Left ventricle myocardium superior (tissue), 1 donor: ENCODE measurements around the gene NDUFS8. TPM values are rescaled to one million over a fixed set of nuclear protein-coding genes. Genes with fewer than 3 reads are reported as not detected.

Experiments used
- ATAC-seq: fragments of 200-7000 bp; cut with Tn5 transposase; one replicate; pipeline ENCODE4 v1.9.1; 2020; ENCODE audit warnings: mild to moderate bottlenecking, moderate library complexity
- DNase-seq: peaks from one replicate; pipeline ENCODE4 v3.0.0-alpha.2; 2020
- intact Hi-C: fragments of 100-400 bp; cut with micrococcal nuclease; formaldehyde crosslinking; loops from one replicate; pipeline ENCODE4 v1.11.0; 2022
- total RNA-seq: library from RNA; stranded (reverse); fragmentation: NEBNext Ultra II Directional; extraction: Animal tissue kit (Norgen Biotek cat#: 25700); gene quantifications from one replicate; pipeline ENCODE4 v1.2.1, GENCODE V29; 2021
- donor health status: DM: no; HTN: yes; CAD: no; lungs with severe emphysema.

Gene NDUFS8
- total RNA-seq, 1 donor from 2014 or later, result 514 TPM

GRCh38 chr11:68032003-68032402, 1.5 kb downstream of the NDUFS8 start:
- ATAC-seq (no peak), DNase-seq (no peak)
- intact Hi-C loops, result no loop called here

DNA sequence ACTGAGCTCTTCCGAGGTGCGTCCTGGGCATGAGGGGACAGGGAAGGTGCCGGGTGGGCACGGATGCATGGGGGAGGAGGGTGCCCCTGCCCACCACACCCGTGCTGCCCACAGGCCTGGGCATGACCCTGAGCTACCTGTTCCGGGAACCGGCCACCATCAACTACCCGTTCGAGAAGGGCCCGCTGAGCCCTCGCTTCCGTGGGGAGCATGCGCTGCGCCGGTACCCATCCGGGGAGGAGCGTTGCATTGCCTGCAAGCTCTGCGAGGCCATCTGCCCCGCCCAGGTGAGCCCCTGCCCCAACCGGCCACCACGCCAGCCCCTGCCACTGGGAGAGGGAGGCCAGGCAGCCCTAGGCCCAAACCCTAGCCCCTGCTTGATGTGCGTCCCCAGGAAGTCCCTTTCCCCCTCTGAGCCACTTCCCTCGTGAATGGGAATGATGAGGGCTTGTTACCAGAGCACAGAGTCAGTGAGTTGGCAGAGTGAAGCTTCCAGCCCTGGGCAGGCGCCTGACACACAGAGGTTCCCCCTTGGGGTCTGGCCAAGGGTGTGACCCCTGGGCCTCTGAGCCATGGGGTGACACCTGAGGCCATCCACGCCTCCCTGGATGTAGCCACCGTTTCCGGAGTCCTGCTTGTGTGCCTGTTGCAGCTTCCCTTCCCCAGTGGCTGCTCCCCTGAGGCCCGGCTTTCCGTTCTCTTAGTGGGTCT, 2.7 kb downstream of the NDUFS8 start:
- DNase-seq, result no peak
- intact Hi-C loops, result no loop called here
- ATAC-seq, result peak; percentile 0

- peak; percentile 50 for ATAC-seq
- DNase-seq, result peak; percentile 82
- intact Hi-C loops, result no loop called here
Observed at GRCh38 chr11:68033708-68034045, 3.2 kb downstream of the NDUFS8 start.

GRCh38 chr11:68035266-68035876, 4.9 kb downstream of the NDUFS8 start:
- DNase-seq, result no peak
- no peak for ATAC-seq
- intact Hi-C loops, result no loop called here

DNA sequence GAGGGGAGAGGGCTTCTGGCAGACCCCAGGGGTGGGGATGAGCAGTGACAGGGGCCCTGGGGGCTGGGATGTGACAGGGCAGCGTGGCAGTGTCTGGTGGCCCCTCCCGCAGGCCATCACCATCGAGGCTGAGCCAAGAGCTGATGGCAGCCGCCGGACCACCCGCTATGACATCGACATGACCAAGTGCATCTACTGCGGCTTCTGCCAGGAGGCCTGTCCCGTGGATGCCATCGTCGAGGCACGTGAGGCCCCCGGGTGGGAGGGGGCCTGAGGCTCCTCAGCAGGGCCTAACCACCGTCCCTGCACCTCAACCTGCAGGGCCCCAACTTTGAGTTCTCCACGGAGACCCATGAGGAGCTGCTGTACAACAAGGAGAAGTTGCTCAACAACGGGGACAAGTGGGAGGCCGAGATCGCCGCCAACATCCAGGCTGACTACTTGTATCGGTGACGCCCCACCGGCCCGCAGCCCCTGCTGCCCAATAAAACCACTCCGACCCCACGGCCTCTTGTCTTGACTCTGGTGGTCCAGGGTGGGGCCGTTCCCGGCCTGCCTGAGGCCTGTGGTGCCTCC, 5.7 kb downstream of the NDUFS8 start:
- DNase-seq, result no peak
- intact Hi-C loops, result no loop called here
- ATAC-seq, result no peak

DNA sequence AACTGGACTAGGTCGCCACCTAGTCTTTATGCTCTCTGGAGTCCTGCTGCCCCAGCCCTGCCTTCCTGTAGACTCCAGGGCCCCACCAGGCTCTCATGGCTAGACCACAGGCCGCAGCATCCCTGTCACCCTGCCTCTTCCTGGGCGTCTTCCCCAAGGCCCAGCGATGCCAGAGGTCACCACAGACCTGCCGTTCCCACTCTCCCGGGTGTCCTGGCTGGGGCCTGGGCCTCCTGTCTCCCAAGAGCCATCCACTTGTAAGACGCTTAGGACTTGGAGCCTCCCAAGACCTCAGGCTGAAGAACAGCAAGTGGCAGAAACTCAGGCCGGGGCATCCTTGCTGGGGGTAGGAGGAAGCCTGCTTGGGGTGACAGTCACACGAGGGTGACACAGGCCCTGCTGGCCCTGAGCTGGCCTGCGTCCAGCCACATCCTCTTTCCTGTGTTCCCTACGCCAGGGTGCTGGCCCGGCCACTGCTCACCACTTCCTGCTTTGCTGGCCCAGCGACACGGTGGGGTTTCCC, 6.3 kb downstream of the NDUFS8 start:
- peak; percentile 7 for ATAC-seq

DNA sequence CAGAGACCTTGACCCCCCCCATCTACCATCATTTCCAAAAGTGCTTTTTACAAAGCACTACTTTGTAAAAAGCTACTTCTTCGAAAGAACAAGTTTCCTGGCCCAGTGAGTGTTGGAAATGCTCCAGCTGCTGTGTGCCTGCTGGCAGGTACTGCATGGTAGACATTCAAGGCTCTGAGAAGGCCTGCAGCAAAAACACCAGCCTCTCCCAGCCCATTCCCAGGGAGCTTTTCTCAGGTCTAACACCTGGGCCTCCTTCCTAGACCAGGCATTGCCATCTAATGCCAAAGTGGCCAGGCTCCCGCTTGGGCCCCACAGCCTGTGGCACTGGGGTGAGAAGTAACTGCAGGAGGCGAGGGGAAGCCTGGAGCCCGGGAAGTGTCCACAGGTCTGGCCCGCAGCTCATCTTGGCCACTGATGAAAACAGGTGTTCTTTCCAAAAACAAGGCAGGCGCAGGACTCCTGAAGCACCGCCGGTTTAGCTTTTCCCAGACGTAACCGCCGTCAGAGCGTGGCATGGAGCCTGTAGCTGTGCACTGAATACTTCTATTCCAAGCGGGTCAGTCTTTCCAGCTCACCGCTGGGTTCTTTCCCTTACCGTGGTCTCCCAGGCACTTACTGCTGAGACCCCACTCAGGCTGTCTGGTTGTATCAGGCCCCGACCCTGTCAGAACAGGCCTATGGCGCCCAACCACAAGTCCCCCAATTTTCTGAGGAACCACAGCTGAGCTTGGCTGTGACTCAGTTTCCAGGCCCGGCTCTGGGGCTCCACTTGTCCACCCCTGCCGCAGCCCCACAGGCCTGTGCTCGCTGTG, 7.1 kb downstream of the NDUFS8 start:
- ATAC-seq (no peak), DNase-seq (no peak)
- intact Hi-C loops, result no loop called here

More for the DNA sequence above, 6.3 kb downstream of the NDUFS8 start:
- DNase-seq, result peak; percentile 80
- intact Hi-C loops, result no loop called here

GRCh38 chr11:68038226-68038717, 7.8 kb downstream of the NDUFS8 start:
- ATAC-seq (peak; percentile 1), DNase-seq (no peak)
- intact Hi-C loops, result no loop called here

- intact Hi-C loops, result no loop called here
- DNase-seq (peak; percentile 93), ATAC-seq (peak; percentile 83)
Observed at GRCh38 chr11:68038718-68039525, 8.4 kb downstream of the NDUFS8 start, which contains the start of gene TCIRG1. TSS of gene TCIRG1 (plus strand) at chr11:68039025. CDS start at chr11:68041272, 2,247 bp downstream.

DNA sequence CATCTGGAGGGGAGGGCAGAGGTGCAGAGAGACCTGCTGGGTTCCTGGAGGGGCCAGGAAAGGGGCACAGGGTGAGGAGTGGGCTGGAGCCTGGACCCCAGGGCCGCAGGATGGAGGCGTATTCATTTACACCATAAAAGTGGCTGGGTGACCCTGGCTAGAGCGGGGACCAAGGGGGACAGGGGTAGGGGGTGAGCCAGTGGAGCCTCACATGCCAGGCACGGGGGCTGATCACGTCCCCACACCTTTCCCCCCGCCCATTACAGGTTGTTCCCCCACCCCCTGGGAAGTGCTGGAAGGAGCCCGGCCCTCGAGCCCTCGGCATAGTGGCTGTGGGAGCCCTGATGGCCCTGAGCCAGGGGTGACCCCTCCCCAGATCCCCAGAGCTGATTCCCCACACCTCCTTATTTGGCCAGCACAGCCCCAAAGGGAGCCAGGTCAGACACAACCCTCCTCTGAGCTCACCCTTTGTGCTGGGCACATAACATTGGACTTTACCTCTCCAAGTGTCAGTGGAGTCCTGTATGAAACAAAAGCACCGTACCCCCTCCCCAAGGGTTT, 9.1 kb downstream of the NDUFS8 start:
- DNase-seq (no peak), ATAC-seq (no peak)
- intact Hi-C loops, result no loop called here

- ATAC-seq, result peak; percentile 36
Observed at GRCh38 chr11:68040101-68040956, 9.8 kb downstream of the NDUFS8 start.

GRCh38 chr11:68040957-68041591, 10.6 kb downstream of the NDUFS8 start:
- intact Hi-C loops, result no loop called here
- ATAC-seq (no peak), DNase-seq (peak; percentile 32)

More at GRCh38 chr11:68040101-68040956, 9.8 kb downstream of the NDUFS8 start:
- peak; percentile 76 for DNase-seq
- intact Hi-C loops, result no loop called here

GRCh38 chr11:68041617-68042218, 11.2 kb downstream of the NDUFS8 start:
- intact Hi-C loops, result no loop called here
- no peak for ATAC-seq
- DNase-seq, result no peak

GRCh38 chr11:68042219-68043028, 11.9 kb downstream of the NDUFS8 start:
- intact Hi-C loops, result no loop called here
- no peak for ATAC-seq
- DNase-seq, result peak; percentile 30

- no peak for ATAC-seq
- intact Hi-C loops, result no loop called here
- no peak for DNase-seq
Observed at GRCh38 chr11:68043029-68043348, 12.5 kb downstream of the NDUFS8 start.
